ENCODE results near the gene PGF.

Gene PGF

DNA sequence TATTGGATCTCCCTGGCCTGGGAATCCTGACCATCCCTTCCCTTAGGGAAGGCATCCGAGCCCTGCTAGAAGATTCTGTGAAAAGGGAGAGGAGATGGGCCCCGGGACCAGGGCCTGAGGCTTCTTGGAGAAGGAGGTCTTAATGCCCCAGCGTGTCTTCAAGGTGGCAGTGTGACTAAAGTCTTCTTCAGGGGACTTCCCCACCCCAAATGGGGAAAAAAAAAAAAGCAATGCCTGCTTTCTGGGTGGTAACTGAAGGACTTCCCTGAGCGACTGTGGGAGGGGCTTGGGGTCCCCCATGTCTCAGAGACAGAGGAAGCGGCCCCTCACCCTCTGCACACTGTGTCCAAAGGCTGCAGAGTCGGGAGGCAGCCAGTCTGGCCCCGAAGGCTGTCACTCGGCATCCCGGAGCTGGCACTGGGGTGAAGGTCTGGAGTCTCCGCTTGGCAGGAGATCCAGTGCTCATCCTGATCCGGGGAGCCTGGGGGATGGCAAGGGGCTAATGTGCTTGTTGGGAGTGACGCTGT is 7.8 kb upstream of the PGF start:
- no peak overlapping the region for H3K4me3 ChIP-seq (ENCODE audit: control insufficient read depth, low read depth, low read length)
- TF ChIP-seq CTCF (conservative IDR thresholded peaks at IDR 0.05; ENCODE audit: control insufficient read depth, insufficient read depth, low read depth, low read length), result no peak
- DNase-seq (ENCODE audit: low read depth), result no peak

- H3K4me3 ChIP-seq (ENCODE audit: control insufficient read depth, low read depth, low read length), result no peak overlapping the region
- TF ChIP-seq CTCF (conservative IDR thresholded peaks at IDR 0.05; ENCODE audit: control insufficient read depth, insufficient read depth, low read depth, low read length), result no peak
- DNase-seq (ENCODE audit: low read depth), result no peak
Measured at GRCh38 chr14:74962493-74962892, 7.1 kb upstream of the PGF start.

GRCh38 chr14:74962046-74962445 is 6.6 kb upstream of the PGF start:
- H3K4me3 ChIP-seq (ENCODE audit: control insufficient read depth, low read depth, low read length), result no peak overlapping the region
- no peak for TF ChIP-seq CTCF (conservative IDR thresholded peaks at IDR 0.05; ENCODE audit: control insufficient read depth, insufficient read depth, low read depth, low read length)
- DNase-seq (ENCODE audit: low read depth), result no peak

DNA sequence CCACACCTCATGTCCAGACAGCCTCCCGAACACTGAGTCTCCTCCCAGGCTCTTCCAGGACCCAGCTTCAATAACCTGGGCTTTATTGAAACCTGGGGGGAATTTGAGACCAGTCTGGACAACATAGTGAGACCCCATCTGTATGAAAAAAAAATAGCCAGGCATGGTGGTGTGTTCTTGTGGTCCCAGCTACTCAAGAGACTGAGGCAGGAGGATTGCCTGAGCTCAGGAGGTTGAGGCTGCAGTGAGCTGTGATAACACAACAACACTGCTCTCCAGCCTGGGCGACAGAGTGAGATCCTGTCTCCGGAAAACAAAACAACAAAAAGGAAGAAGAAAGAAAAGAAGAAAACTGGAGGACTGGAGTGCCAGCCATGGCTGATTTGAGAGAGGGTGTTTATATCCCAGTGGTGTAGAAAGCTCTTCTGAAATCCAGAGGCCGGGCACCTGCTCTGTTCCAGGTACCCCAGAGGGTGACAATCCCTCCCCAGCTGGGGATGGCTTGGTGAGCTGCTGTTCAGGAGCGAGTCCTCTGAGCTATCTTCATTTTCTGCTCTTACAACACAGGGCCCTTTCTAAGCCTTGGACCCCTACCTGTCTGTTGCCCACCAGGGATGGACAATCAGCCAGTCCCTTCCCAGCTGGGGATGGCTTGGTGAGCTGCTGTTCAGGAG is 6.0 kb upstream of the PGF start:
- no peak for TF ChIP-seq CTCF (conservative IDR thresholded peaks at IDR 0.05; ENCODE audit: control insufficient read depth, insufficient read depth, low read depth, low read length)
- DNase-seq (ENCODE audit: low read depth), result no peak
- H3K4me3 ChIP-seq (ENCODE audit: control insufficient read depth, low read depth, low read length), result no peak overlapping the region

GRCh38 chr14:74960736-74961135 is 5.3 kb upstream of the PGF start:
- H3K4me3 ChIP-seq (ENCODE audit: control insufficient read depth, low read depth, low read length), result no peak overlapping the region
- no peak for DNase-seq (ENCODE audit: low read depth)
- no peak for TF ChIP-seq CTCF (conservative IDR thresholded peaks at IDR 0.05; ENCODE audit: control insufficient read depth, insufficient read depth, low read depth, low read length)

DNA sequence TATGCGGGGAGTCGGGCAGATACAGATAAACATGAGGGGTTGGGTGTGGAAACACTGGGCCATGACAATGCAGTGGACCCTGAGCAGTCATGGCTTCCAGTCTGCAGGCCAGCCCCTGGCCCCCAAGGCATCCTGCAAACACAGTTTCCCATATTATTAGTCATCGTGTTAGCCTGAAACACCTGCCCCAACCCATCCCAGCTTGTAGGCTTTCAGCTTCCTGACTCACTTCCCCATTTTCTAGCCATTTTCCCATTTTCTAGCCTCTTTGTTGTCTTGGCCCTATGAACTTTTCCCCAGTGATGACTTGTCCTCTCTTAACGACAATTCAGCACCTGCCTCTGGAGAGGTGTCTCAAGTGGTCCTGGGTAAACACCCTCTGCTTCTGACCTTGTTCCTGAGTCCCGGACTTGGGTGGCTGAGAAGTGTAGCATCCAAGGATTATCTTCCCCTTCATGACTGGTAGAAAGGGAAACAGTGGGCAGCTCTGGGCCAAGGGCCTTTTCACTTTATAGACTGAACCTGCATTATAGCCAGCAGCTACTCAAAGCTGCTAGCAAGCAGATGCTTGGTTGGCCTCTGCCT is 4.3 kb upstream of the PGF start:
- no peak overlapping the region for H3K4me3 ChIP-seq (ENCODE audit: control insufficient read depth, low read depth, low read length)
- no peak for TF ChIP-seq CTCF (conservative IDR thresholded peaks at IDR 0.05; ENCODE audit: control insufficient read depth, insufficient read depth, low read depth, low read length)
- no peak for DNase-seq (ENCODE audit: low read depth)
